ENCODE data around the gene FXYD2.
A peak's percentile ranks its signal among the peaks of the same experiment; 100 is the strongest.

FXYD2 gene

GRCh38 chr11:117839936-117840813 lies 15.6 kb upstream of the FXYD2 start:
- TF ChIP-seq CTCF (IDR thresholded peaks at IDR 0.05), result no peak
- no peaks in the 10 kb centered on the region for H3K9me3 ChIP-seq
- H3K27ac ChIP-seq, result no peak overlapping the region
- peak in 1 of 2 donors; percentile 35 for DNase-seq
- peaks cover 0 to 15% of the 10 kb centered on the region in 2 donors for H3K27me3 ChIP-seq
- H3K4me3 ChIP-seq, result no peak overlapping the region
- intact Hi-C loops (cut with DNase I; ENCODE audit: low total_unique reads), result loop anchor here (5.0 kb wide), 2 partner anchors 107 to 212 kb away; no protein-coding TSS in a partner anchor
- peaks cover 0 to 3% (median 0%) of the 10 kb centered on the region in 4 donors for H3K4me1 ChIP-seq
- peaks cover 0 to 5% (median 0%) of the 10 kb centered on the region in 3 donors for H3K36me3 ChIP-seq

GRCh38 chr11:117839380-117839881 lies 14.9 kb upstream of the FXYD2 start:
- peaks cover 0 to 5% (median 0%) of the 10 kb centered on the region in 3 donors for H3K36me3 ChIP-seq
- TF ChIP-seq CTCF (IDR thresholded peaks at IDR 0.05), result no peak
- DNase-seq, result peak in 1 of 2 donors; percentile 12
- no peak overlapping the region for H3K27ac ChIP-seq
- H3K4me3 ChIP-seq, result no peak overlapping the region
- H3K4me1 ChIP-seq, result peaks cover 0 to 3% (median 0%) of the 10 kb centered on the region in 4 donors
- H3K9me3 ChIP-seq, result no peaks in the 10 kb centered on the region
- intact Hi-C loops (cut with DNase I; ENCODE audit: low total_unique reads), result no loop called here
- H3K27me3 ChIP-seq, result peaks cover 0 to 17% of the 10 kb centered on the region in 2 donors

GRCh38 chr11:117838901-117839300 lies 14.4 kb upstream of the FXYD2 start:
- no peak for DNase-seq
- TF ChIP-seq CTCF (IDR thresholded peaks at IDR 0.05), result no peak
- H3K4me3 ChIP-seq, result no peak overlapping the region
- intact Hi-C loops (cut with DNase I; ENCODE audit: low total_unique reads), result no loop called here
- H3K36me3 ChIP-seq, result peaks cover 0 to 5% (median 0%) of the 10 kb centered on the region in 3 donors
- no peak overlapping the region for H3K27ac ChIP-seq
- H3K4me1 ChIP-seq, result peaks cover 0 to 2% (median 0%) of the 10 kb centered on the region in 4 donors
- peaks cover 0 to 18% of the 10 kb centered on the region in 2 donors for H3K27me3 ChIP-seq
- no peaks in the 10 kb centered on the region for H3K9me3 ChIP-seq

- no peak for DNase-seq
- peaks cover 0 to 2% (median 0%) of the 10 kb centered on the region in 4 donors for H3K4me1 ChIP-seq
- no peak overlapping the region for H3K4me3 ChIP-seq
- TF ChIP-seq CTCF (IDR thresholded peaks at IDR 0.05), result no peak
- intact Hi-C loops (cut with DNase I; ENCODE audit: low total_unique reads), result no loop called here
- H3K9me3 ChIP-seq, result no peaks in the 10 kb centered on the region
- H3K36me3 ChIP-seq, result peaks cover 0 to 5% (median 0%) of the 10 kb centered on the region in 3 donors
- H3K27ac ChIP-seq, result no peak overlapping the region
- peaks cover 0 to 24% of the 10 kb centered on the region in 2 donors for H3K27me3 ChIP-seq
Observed at GRCh38 chr11:117837791-117838190, 13.2 kb upstream of the FXYD2 start.

GRCh38 chr11:117837070-117837776 lies 12.7 kb upstream of the FXYD2 start:
- Histone ChIP-seq H3K9me3 (no peaks in the 10 kb centered on the region), H3K27ac (no peak overlapping the region), H3K4me3 (no peak overlapping the region), H3K36me3 (peaks cover 0 to 5% (median 0%) of the 10 kb centered on the region in 3 donors), H3K4me1 (peaks cover 0 to 2% (median 0%) of the 10 kb centered on the region in 4 donors), H3K27me3 (peaks cover 0 to 29% of the 10 kb centered on the region in 2 donors)
- intact Hi-C loops (cut with DNase I; ENCODE audit: low total_unique reads), result no loop called here
- DNase-seq, result peak; percentile 12 to 59
- no peak for TF ChIP-seq CTCF (IDR thresholded peaks at IDR 0.05)

All from tibial artery (tissue), 4 donors.